ENCODE results near the gene USP1. TPM values are rescaled to one million over a fixed set of nuclear protein-coding genes. Genes with fewer than 3 reads are reported as not detected.

Gene USP1
- polyA plus RNA-seq (2013, experiment 1 of 2): 56.2 TPM
- polyA plus RNA-seq (2013, experiment 2 of 2): 56.1 TPM

- Histone ChIP-seq H3K9ac (ENCODE audit: low read depth, low read length) (peak within 1 kb of the TSS; percentile 97), H3K27me3 (ENCODE audit: insufficient read depth, low read length) (no peaks in the 10 kb centered on the region), H3K4me1 (ENCODE audit: insufficient read depth, low read length) (peaks cover 8% of the 10 kb centered on the region), H3K36me3 (ENCODE audit: insufficient read depth, low read length) (peaks cover 14% of the 10 kb centered on the region), H3K9me3 (ENCODE audit: insufficient read depth, low read depth, low read length) (no peaks in the 10 kb centered on the region), H3K4me3 (ENCODE audit: low read length) (peak within 1 kb of the TSS; percentile 72), H3K27ac (ENCODE audit: low read depth, low read length) (peak within 1 kb of the TSS; percentile 98)
- WGBS: under 1% methylated on average over 76 of the region's 76 CpGs
Observed at GRCh38 chr1:62436466-62437272, at the start of gene USP1. Gene USP1, plus strand, starts transcription at chr1:62437049. Its CDS starts 2,819 bp downstream, at chr1:62439868.

- no peaks in the 10 kb centered on the region for H3K36me3 ChIP-seq (ENCODE audit: insufficient read depth, low read length)
- no peak overlapping the region for H3K4me3 ChIP-seq (ENCODE audit: low read length)
- 95% methylated on average over 6 of the region's 6 CpGs for WGBS
- H3K9me3 ChIP-seq (ENCODE audit: insufficient read depth, low read depth, low read length): no peaks in the 10 kb centered on the region
- peaks cover 11% of the 10 kb centered on the region; the same call in 1 of the 2 replicates for H3K4me1 ChIP-seq (ENCODE audit: insufficient read depth, low read length)
- H3K27me3 ChIP-seq (ENCODE audit: insufficient read depth, low read length): no peaks in the 10 kb centered on the region
- no peak overlapping the region for H3K9ac ChIP-seq (ENCODE audit: low read depth, low read length)
- H3K27ac ChIP-seq (ENCODE audit: low read depth, low read length): no peak overlapping the region
Observed at GRCh38 chr1:62389531-62389930, 47.3 kb upstream of the USP1 start.

GRCh38 chr1:62390071-62390470 is 46.8 kb upstream of the USP1 start:
- Histone ChIP-seq H3K27ac (ENCODE audit: low read depth, low read length) (no peak overlapping the region), H3K36me3 (ENCODE audit: insufficient read depth, low read length) (no peaks in the 10 kb centered on the region), H3K4me1 (ENCODE audit: insufficient read depth, low read length) (peaks cover 8% of the 10 kb centered on the region; the same call in 1 of the 2 replicates), H3K4me3 (ENCODE audit: low read length) (no peak overlapping the region), H3K27me3 (ENCODE audit: insufficient read depth, low read length) (no peaks in the 10 kb centered on the region), H3K9me3 (ENCODE audit: insufficient read depth, low read depth, low read length) (no peaks in the 10 kb centered on the region), H3K9ac (ENCODE audit: low read depth, low read length) (no peak overlapping the region)
- 95% methylated on average over 7 of the region's 7 CpGs for WGBS

GRCh38 chr1:62391369-62391971 is 45.4 kb upstream of the USP1 start:
- Histone ChIP-seq H3K9ac (ENCODE audit: low read depth, low read length) (no peak overlapping the region), H3K4me3 (ENCODE audit: low read length) (no peak overlapping the region), H3K27me3 (ENCODE audit: insufficient read depth, low read length) (no peaks in the 10 kb centered on the region), H3K4me1 (ENCODE audit: insufficient read depth, low read length) (peaks cover 4% of the 10 kb centered on the region; the same call in 1 of the 2 replicates), H3K9me3 (ENCODE audit: insufficient read depth, low read depth, low read length) (no peaks in the 10 kb centered on the region), H3K27ac (ENCODE audit: low read depth, low read length) (no peak overlapping the region), H3K36me3 (ENCODE audit: insufficient read depth, low read length) (no peaks in the 10 kb centered on the region)
- WGBS: 28% methylated on average over 3 of the region's 3 CpGs

- no peak overlapping the region for H3K27ac ChIP-seq (ENCODE audit: low read depth, low read length)
- no peaks in the 10 kb centered on the region for H3K27me3 ChIP-seq (ENCODE audit: insufficient read depth, low read length)
- H3K36me3 ChIP-seq (ENCODE audit: insufficient read depth, low read length): no peaks in the 10 kb centered on the region
- H3K4me1 ChIP-seq (ENCODE audit: insufficient read depth, low read length): peaks cover 9% of the 10 kb centered on the region
- no peak overlapping the region for H3K4me3 ChIP-seq (ENCODE audit: low read length)
- no peak overlapping the region for H3K9ac ChIP-seq (ENCODE audit: low read depth, low read length)
- 96% methylated on average over 3 of the region's 3 CpGs for WGBS
- no peaks in the 10 kb centered on the region for H3K9me3 ChIP-seq (ENCODE audit: insufficient read depth, low read depth, low read length)
Observed at GRCh38 chr1:62392951-62393350, 43.9 kb upstream of the USP1 start.

- no peak overlapping the region for H3K27ac ChIP-seq (ENCODE audit: low read depth, low read length)
- H3K4me1 ChIP-seq (ENCODE audit: insufficient read depth, low read length): peaks cover 9% of the 10 kb centered on the region
- no peak overlapping the region for H3K9ac ChIP-seq (ENCODE audit: low read depth, low read length)
- H3K27me3 ChIP-seq (ENCODE audit: insufficient read depth, low read length): no peaks in the 10 kb centered on the region
- WGBS: 94% methylated on average over 8 of the region's 8 CpGs
- no peaks in the 10 kb centered on the region for H3K36me3 ChIP-seq (ENCODE audit: insufficient read depth, low read length)
- no peak overlapping the region for H3K4me3 ChIP-seq (ENCODE audit: low read length)
- no peaks in the 10 kb centered on the region for H3K9me3 ChIP-seq (ENCODE audit: insufficient read depth, low read depth, low read length)
Observed at GRCh38 chr1:62394646-62395045, 42.2 kb upstream of the USP1 start.

GRCh38 chr1:62395291-62395690 is 41.6 kb upstream of the USP1 start:
- H3K9ac ChIP-seq (ENCODE audit: low read depth, low read length): no peak overlapping the region
- no peaks in the 10 kb centered on the region for H3K9me3 ChIP-seq (ENCODE audit: insufficient read depth, low read depth, low read length)
- no peak overlapping the region for H3K27ac ChIP-seq (ENCODE audit: low read depth, low read length)
- no peaks in the 10 kb centered on the region for H3K27me3 ChIP-seq (ENCODE audit: insufficient read depth, low read length)
- H3K4me3 ChIP-seq (ENCODE audit: low read length): no peak overlapping the region
- H3K36me3 ChIP-seq (ENCODE audit: insufficient read depth, low read length): no peaks in the 10 kb centered on the region
- H3K4me1 ChIP-seq (ENCODE audit: insufficient read depth, low read length): peaks cover 9% of the 10 kb centered on the region
- WGBS: 93% methylated on average over 4 of the region's 4 CpGs

- WGBS: 51% methylated on average over 6 of the region's 6 CpGs
- no peaks in the 10 kb centered on the region for H3K9me3 ChIP-seq (ENCODE audit: insufficient read depth, low read depth, low read length)
Observed at GRCh38 chr1:62396871-62397270, 40.0 kb upstream of the USP1 start.

GRCh38 chr1:62397301-62397700 is 39.5 kb upstream of the USP1 start:
- WGBS: 91% methylated on average over 2 of the region's 3 CpGs
- Histone ChIP-seq H3K9ac (ENCODE audit: low read depth, low read length) (no peak overlapping the region), H3K36me3 (ENCODE audit: insufficient read depth, low read length) (no peaks in the 10 kb centered on the region), H3K4me1 (ENCODE audit: insufficient read depth, low read length) (peaks cover 25% of the 10 kb centered on the region), H3K9me3 (ENCODE audit: insufficient read depth, low read depth, low read length) (no peaks in the 10 kb centered on the region), H3K4me3 (ENCODE audit: low read length) (no peak overlapping the region), H3K27ac (ENCODE audit: low read depth, low read length) (no peak overlapping the region), H3K27me3 (ENCODE audit: insufficient read depth, low read length) (no peaks in the 10 kb centered on the region)

More at GRCh38 chr1:62396871-62397270, 40.0 kb upstream of the USP1 start:
- peaks cover 23% of the 10 kb centered on the region for H3K4me1 ChIP-seq (ENCODE audit: insufficient read depth, low read length)
- H3K27ac ChIP-seq (ENCODE audit: low read depth, low read length): no peak overlapping the region
- no peak overlapping the region for H3K9ac ChIP-seq (ENCODE audit: low read depth, low read length)
- H3K4me3 ChIP-seq (ENCODE audit: low read length): no peak overlapping the region
- no peaks in the 10 kb centered on the region for H3K27me3 ChIP-seq (ENCODE audit: insufficient read depth, low read length)
- H3K36me3 ChIP-seq (ENCODE audit: insufficient read depth, low read length): no peaks in the 10 kb centered on the region

GRCh38 chr1:62398377-62398776 is 38.5 kb upstream of the USP1 start:
- WGBS: 91% methylated on average over 6 of the region's 8 CpGs
- no peaks in the 10 kb centered on the region for H3K27me3 ChIP-seq (ENCODE audit: insufficient read depth, low read length)
- no peaks in the 10 kb centered on the region for H3K9me3 ChIP-seq (ENCODE audit: insufficient read depth, low read depth, low read length)

GRCh38 chr1:62401034-62401760 is 35.7 kb upstream of the USP1 start:
- 36% methylated on average over 4 of the region's 5 CpGs for WGBS
- H3K9me3 ChIP-seq (ENCODE audit: insufficient read depth, low read depth, low read length): no peaks in the 10 kb centered on the region
- H3K36me3 ChIP-seq (ENCODE audit: insufficient read depth, low read length): no peaks in the 10 kb centered on the region
- H3K4me3 ChIP-seq (ENCODE audit: low read length): no peak overlapping the region
- no peak overlapping the region for H3K9ac ChIP-seq (ENCODE audit: low read depth, low read length)
- no peak overlapping the region for H3K27ac ChIP-seq (ENCODE audit: low read depth, low read length)
- peaks cover 25% of the 10 kb centered on the region for H3K4me1 ChIP-seq (ENCODE audit: insufficient read depth, low read length)
- no peaks in the 10 kb centered on the region for H3K27me3 ChIP-seq (ENCODE audit: insufficient read depth, low read length)

More at GRCh38 chr1:62398377-62398776, 38.5 kb upstream of the USP1 start:
- Histone ChIP-seq H3K9ac (ENCODE audit: low read depth, low read length) (no peak overlapping the region), H3K27ac (ENCODE audit: low read depth, low read length) (no peak overlapping the region), H3K36me3 (ENCODE audit: insufficient read depth, low read length) (no peaks in the 10 kb centered on the region), H3K4me3 (ENCODE audit: low read length) (no peak overlapping the region), H3K4me1 (ENCODE audit: insufficient read depth, low read length) (peaks cover 25% of the 10 kb centered on the region)

All from HUES64 (cell line).